K562 treated with DMSO at 1 percent for 24 hours (cell line): ENCODE data around the gene INPP5K. TPM values are rescaled to one million over a fixed set of nuclear protein-coding genes. Genes with fewer than 3 reads are reported as not detected.

Source experiments
- total RNA-seq: library from RNA; unstranded; fragments of 300-600 nt; gene quantifications from 2 replicates; pipeline ENCODE4 v1.2.3, GENCODE V29; 2022; ENCODE audit warnings: low read depth; ENCODE audit not compliant: insufficient read depth

INPP5K gene
- 32.6 and 39.9 TPM in 2 replicates for total RNA-seq

GRCh38 chr17:1516388-1517161 lies at the start of gene INPP5K:
Gene INPP5K, minus strand, starts transcription at chr17:1516612. Its CDS starts 113 bp downstream, at chr17:1516499.

DNA sequence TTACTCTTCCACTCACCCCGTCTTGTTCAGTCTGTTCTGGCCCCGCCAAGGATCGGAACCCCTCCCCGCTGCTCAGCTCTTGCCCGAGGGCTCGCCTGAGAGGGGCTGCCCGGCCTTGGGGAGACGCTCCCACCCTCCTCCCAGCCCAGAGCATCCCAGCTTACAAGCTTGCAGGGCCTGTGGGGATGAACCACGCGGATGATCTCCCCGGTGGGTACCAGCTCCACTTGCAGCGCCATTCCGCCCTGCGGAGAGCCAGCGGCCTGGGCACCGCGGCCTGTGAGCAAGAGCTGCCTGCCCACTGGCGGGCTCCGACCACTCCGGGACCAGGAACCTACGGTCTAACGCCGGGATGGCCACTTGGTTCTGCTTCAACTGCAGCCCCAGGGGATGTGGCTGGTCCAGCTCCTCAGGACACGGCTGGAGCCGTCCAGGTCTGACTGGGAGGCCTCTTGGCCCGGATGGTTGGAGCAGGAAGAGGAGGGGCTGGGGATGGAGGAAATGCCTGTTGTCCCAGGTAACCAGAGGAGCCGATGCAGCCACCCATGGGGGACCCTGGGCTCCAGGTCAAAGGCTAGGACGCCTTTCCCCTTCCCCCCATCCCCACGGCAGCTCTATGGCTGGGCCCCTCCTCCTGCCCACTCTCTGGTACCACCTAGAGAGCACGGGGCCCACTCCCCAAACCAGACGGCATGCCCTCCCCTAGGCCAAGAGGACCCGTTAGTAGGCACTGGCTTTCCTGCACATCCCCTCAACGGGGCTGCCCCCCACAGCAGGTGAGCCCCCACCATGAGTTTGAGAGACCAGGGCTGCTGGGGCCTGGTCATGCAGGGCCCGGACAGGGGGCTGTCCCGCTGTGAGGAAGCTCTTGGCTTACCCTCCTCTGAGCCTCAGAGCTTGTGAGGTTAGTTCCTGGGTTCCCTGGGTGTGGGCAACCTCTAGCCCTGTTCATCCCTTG lies 23.9 kb downstream of the INPP5K start, which contains the start of gene MYO1C:
Gene MYO1C (minus strand): TSS at position 438 of the 958 bp plus-strand sequence. CDS start 199 bp downstream, at position 239.

GRCh38 chr17:1455797-1456599 lies 60.4 kb downstream of the INPP5K start, which contains the start of gene CRK:
Gene CRK, minus strand, starts transcription at chr17:1456232. Its CDS starts 115 bp downstream, at chr17:1456117.

Other genes starting within 250 kb of the INPP5K start
- not detected in 2 replicates for gene BHLHA9, start 246.2 kb downstream of the INPP5K start, total RNA-seq
- gene TRARG1, start 236.9 kb downstream of the INPP5K start, total RNA-seq, result not detected in 2 replicates
- gene YWHAE, start 116.4 kb downstream of the INPP5K start, total RNA-seq, result 184 and 200 TPM in 2 replicates
- gene CRK, start 60.4 kb downstream of the INPP5K start, total RNA-seq, result 21.3 and 22.3 TPM in 2 replicates
- 37.1 and 37.2 TPM in 2 replicates for gene MYO1C, start 23.9 kb downstream of the INPP5K start, total RNA-seq
- 30.3 and 33.5 TPM in 2 replicates for gene PITPNA, start 46.2 kb upstream of the INPP5K start, total RNA-seq
- 4.7 and 5.0 TPM in 2 replicates for gene SLC43A2, start 112.2 kb upstream of the INPP5K start, total RNA-seq
- gene SCARF1, start 129.1 kb upstream of the INPP5K start, total RNA-seq, result 3.0 and 3.7 TPM in 2 replicates
- 46.3 and 48.7 TPM in 2 replicates for gene RILP, start 133.3 kb upstream of the INPP5K start, total RNA-seq
- gene PRPF8, start 168.3 kb upstream of the INPP5K start, total RNA-seq, result 123 and 133 TPM in 2 replicates
- 2.3 and 3.1 TPM in 2 replicates for gene TLCD2, start 193.8 kb upstream of the INPP5K start, total RNA-seq
- gene WDR81, start 208.1 kb upstream of the INPP5K start, total RNA-seq, result 21.8 and 22.3 TPM in 2 replicates
- gene SERPINF2, start 226.3 kb upstream of the INPP5K start, total RNA-seq, result not detected in 2 replicates
- 63.0 and 67.8 TPM in 2 replicates for gene SERPINF1, start 245.4 kb upstream of the INPP5K start, total RNA-seq